Endothelial cell (in vitro differentiated cells): ENCODE data around the gene ID3. TPM values are rescaled to one million over a fixed set of nuclear protein-coding genes. Genes with fewer than 3 reads are reported as not detected.
"Not testable (repeated sequence)": the region's sequence is repeated elsewhere in the genome, so short reads cannot be mapped to it uniquely, and the experiment has no call there.

Source experiments
- DNase-seq: peaks from one replicate; pipeline ENCODE4 v3.0.0; 2021; ENCODE audit warnings: low spot score
- H3K27ac Mint-ChIP-seq: one replicate; pipeline ENCODE4 v1.8.0; 2021; ENCODE audit warnings: mixed read lengths, inconsistent platforms; ENCODE audit not compliant: unreplicated experiment
- H3K27me3 Mint-ChIP-seq: one replicate; pipeline ENCODE4 v1.8.0; 2021; ENCODE audit warnings: mild to moderate bottlenecking, moderate library complexity, mixed read lengths, inconsistent platforms; ENCODE audit not compliant: unreplicated experiment
- H3K36me3 Mint-ChIP-seq: one replicate; pipeline ENCODE4 v1.8.0; 2021; ENCODE audit warnings: mild to moderate bottlenecking, low read depth, mixed read lengths, inconsistent platforms; ENCODE audit not compliant: unreplicated experiment
- H3K4me1 Mint-ChIP-seq: one replicate; pipeline ENCODE4 v1.8.0; 2021; ENCODE audit warnings: mild to moderate bottlenecking, mixed read lengths, inconsistent platforms; ENCODE audit not compliant: unreplicated experiment
- H3K4me3 Mint-ChIP-seq: one replicate; pipeline ENCODE4 v1.8.0; 2021; ENCODE audit warnings: mild to moderate bottlenecking, mixed read lengths, inconsistent platforms; ENCODE audit not compliant: unreplicated experiment
- H3K9me3 Mint-ChIP-seq: one replicate; pipeline ENCODE4 v1.8.0; 2021; ENCODE audit warnings: mixed read lengths, inconsistent platforms; ENCODE audit not compliant: unreplicated experiment
- total RNA-seq: library from RNA; stranded (reverse); fragmentation: NEBNext Ultra II Directional; extraction: Animal tissue kit (Norgen Biotek cat#: 25700); gene quantifications from one replicate; pipeline ENCODE4 v1.2.1, GENCODE V29; 2021; ENCODE audit not compliant: unreplicated experiment
- TF ChIP-seq, protein P1 (sequence below): fragments of 200-600 bp; sonication (generic); IDR thresholded peaks from one replicate; pipeline ENCODE4 v1.5.0; 2021; ENCODE audit warnings: antibody characterized with exemption; ENCODE audit not compliant: unreplicated experiment

Gene ID3
- total RNA-seq, 1 donor from 2014 or later: 240 TPM

DNA sequence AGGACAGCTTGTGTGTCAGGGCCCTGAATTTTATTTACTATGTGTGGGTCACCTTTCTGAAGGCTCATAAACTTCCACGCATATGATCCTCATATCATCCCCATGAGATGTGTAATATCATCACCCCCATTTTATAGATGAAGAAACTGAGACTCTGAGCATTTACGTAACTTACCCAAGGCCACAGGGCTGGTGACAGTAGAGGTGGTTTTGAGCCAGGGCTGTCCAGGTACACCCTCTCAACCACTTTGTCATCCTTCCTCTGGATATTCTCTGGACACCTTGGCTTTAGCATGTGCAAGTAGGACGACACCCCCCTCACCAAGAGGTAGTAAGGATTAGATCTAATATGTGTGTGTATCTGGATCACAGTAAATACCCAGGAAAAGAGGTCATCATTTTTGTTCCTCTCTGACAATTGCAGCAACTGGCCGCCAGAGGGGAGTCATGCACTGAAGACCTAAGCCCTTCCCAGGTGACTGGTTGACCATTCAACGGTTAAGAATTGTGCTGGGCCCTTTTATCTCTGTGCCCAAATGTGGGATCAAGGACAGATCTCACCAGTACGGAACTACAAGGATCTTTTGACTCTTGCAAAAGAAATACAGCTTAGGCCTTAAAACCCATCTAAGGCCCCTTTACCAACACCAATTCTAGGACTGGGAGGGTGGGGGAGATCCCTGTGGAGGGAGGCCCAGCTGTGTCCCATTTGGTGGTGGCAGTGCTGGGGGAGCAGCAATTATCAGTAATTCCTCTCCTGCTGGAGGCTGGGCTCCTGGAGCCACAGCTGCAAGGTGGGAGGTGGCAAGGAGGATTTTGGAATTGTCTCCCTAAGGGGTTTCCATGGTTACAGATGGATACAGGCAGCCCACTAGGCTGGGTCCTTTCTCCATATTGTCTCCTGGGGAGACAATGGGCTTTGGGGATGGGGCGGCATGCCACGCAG lies 14.6 kb downstream of the ID3 start:
- TF ChIP-seq, protein P1, sequence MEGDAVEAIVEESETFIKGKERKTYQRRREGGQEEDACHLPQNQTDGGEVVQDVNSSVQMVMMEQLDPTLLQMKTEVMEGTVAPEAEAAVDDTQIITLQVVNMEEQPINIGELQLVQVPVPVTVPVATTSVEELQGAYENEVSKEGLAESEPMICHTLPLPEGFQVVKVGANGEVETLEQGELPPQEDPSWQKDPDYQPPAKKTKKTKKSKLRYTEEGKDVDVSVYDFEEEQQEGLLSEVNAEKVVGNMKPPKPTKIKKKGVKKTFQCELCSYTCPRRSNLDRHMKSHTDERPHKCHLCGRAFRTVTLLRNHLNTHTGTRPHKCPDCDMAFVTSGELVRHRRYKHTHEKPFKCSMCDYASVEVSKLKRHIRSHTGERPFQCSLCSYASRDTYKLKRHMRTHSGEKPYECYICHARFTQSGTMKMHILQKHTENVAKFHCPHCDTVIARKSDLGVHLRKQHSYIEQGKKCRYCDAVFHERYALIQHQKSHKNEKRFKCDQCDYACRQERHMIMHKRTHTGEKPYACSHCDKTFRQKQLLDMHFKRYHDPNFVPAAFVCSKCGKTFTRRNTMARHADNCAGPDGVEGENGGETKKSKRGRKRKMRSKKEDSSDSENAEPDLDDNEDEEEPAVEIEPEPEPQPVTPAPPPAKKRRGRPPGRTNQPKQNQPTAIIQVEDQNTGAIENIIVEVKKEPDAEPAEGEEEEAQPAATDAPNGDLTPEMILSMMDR: peak; percentile 99
- H3K36me3 Mint-ChIP-seq: peaks cover 3% of the 10 kb centered on the region
- no peaks in the 10 kb centered on the region for H3K9me3 Mint-ChIP-seq
- DNase-seq: peak; percentile 78
- no peak overlapping the region for H3K27ac Mint-ChIP-seq
- H3K27me3 Mint-ChIP-seq: peaks cover 2% of the 10 kb centered on the region
- peaks cover 7% of the 10 kb centered on the region for H3K4me1 Mint-ChIP-seq
- no peak overlapping the region for H3K4me3 Mint-ChIP-seq

DNA sequence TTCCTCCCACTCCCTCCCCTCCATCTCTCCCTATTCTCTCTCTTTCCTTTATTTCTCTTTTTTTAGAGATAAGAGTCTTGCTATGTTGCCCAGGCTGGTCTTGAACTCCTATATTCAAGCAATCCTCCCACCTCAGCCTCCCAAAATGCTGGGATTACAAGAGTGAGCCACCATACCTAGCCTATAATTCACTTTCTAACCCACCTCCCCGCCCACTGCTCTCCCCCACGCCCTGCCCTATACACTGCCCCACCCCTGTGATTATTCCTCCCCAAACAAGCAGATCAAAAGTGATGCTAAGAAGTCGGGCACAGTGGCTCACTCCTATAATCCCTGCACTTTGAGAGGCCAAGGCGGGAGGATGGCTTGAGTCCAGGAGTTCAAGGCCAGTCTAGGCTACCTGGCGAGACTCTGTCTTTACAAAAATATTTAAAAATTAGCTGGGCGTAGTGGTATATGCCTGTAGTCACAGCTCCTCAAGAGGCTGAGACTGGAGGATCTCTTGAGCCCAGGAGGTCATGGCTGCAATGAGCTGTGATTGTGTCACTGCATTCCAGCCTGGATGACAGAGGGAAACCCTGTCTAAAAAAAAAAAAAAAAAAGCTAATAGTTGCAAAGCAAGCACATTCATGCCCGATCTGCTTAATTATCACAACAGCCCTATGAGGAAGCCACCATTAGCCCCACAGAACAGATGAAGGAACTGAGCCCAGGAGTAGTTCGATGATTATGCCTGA lies 15.4 kb downstream of the ID3 start:
- TF ChIP-seq, protein P1: no peak
- H3K27me3 Mint-ChIP-seq: peaks cover 2% of the 10 kb centered on the region
- H3K36me3 Mint-ChIP-seq: peaks cover 3% of the 10 kb centered on the region
- H3K9me3 Mint-ChIP-seq: no peaks in the 10 kb centered on the region
- H3K4me1 Mint-ChIP-seq: peaks cover 8% of the 10 kb centered on the region
- no peak overlapping the region for H3K4me3 Mint-ChIP-seq
- no peak overlapping the region for H3K27ac Mint-ChIP-seq
- no peak for DNase-seq

DNA sequence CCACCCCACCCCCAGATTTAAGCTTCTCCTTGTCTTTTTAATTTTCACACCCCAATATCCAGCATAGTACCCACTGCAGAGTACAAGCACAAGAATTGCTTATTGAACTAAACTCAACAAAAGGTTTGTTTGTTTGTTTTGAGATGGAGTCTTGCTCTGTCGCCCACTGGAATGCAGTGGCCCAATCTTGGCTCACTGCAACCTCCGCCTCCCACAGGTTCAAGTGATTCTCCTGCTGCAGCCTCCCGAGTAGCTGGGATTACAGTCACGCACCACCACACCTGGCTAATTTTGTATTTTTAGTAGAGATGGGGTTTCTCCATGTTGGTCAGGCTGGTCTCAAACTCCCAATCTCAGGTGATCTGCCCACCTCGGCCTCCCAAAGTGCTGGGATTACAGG lies 16.4 kb downstream of the ID3 start:
- H3K9me3 Mint-ChIP-seq, H3K27ac Mint-ChIP-seq, H3K4me1 Mint-ChIP-seq, H3K4me3 Mint-ChIP-seq, DNase-seq, H3K36me3 Mint-ChIP-seq, H3K27me3 Mint-ChIP-seq: not testable (repeated sequence)

DNA sequence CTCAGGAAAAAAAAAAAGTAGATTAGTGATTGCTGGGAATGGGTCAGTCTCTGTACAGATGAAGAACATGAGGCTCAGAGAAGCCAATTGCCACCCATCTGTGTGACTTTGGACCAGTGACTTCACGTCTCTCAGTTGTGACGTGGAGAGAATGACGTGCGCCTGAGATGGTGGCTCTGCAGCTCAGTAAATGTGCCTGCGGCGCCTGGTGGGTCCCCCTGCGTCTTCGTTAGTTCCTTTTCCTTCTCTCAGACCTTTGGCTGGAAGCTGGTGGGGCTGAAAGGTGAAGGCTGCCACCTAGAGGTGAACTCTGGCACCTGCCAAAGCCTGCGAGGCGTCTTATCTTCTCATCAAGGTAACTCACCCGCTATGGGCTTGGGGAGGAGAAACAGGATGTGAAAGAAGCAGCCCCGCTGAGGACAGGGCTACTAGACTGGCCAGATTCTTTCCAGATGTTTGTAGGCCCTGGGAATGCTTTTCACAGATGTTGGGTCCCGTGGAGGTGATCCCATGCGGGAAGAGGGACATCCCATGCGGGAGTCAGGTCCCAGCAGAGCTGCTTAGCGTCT lies 19.5 kb downstream of the ID3 start:
- H3K9me3 Mint-ChIP-seq: no peaks in the 10 kb centered on the region
- no peak overlapping the region for H3K27ac Mint-ChIP-seq
- no peak overlapping the region for H3K4me3 Mint-ChIP-seq
- peaks cover 2% of the 10 kb centered on the region for H3K27me3 Mint-ChIP-seq
- peak; percentile 91 for DNase-seq
- TF ChIP-seq, protein P1: peak; percentile 84
- H3K4me1 Mint-ChIP-seq: peaks cover 8% of the 10 kb centered on the region
- peaks cover 3% of the 10 kb centered on the region for H3K36me3 Mint-ChIP-seq

DNA sequence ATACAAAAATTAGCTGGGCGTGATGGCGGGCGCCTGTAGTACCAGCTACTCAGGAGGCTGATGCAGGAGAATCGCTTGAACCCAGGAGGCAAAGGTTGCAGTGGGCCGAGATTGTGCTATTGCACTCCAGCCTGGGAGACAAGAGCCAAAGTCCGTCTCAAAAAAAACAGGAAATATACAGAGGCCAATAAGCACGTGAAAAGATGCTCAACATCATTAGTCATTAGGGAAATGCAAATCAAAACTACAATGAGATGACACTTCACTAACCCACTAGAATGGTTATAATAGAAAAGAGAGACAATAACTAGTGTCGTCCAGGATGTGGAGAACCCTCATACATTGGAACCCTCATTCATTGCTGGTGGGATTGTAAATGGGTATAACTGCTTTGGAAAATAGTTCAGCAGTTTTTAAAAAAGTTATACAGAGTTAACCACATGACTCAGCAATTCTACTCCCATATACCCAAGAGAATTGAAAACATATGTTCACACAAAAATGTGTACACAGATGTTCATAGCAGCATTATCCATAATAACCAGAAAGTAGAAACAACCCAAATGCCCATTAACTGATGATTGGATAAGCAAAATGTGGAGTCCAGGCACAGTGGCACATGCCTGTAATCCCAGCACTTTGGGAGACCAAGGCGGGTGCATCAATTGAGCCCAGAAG lies 21.9 kb downstream of the ID3 start:
- TF ChIP-seq, protein P1: no peak
- H3K27ac Mint-ChIP-seq: no peak overlapping the region

More for the DNA sequence above, 21.9 kb downstream of the ID3 start:
- Mint-ChIP-seq H3K27me3 (peaks cover 1% of the 10 kb centered on the region), H3K36me3 (peaks cover 3% of the 10 kb centered on the region), H3K4me3 (no peak overlapping the region), H3K9me3 (no peaks in the 10 kb centered on the region), H3K4me1 (peaks cover 8% of the 10 kb centered on the region)
- DNase-seq: no peak
